GM10266 (cell line): ENCODE data around the gene SH3TC1.

Experiments
- DNase-seq: peaks from one replicate; pipeline ENCODE4 v3.0.0; 2012; ENCODE audit errors: extremely low spot score
- TF ChIP-seq, protein P1 (sequence below): IDR thresholded peaks from 2 replicates; pipeline ENCODE4 v1.5.1; 2012; ENCODE audit warnings: mild to moderate bottlenecking, low read depth; ENCODE audit not compliant: control insufficient read depth, insufficient read depth; ENCODE audit errors: missing control alignments

SH3TC1 gene

GRCh38 chr4:8259743-8260430, 60.8 kb downstream of the SH3TC1 start:
- DNase-seq = no peak
- TF ChIP-seq, protein P1, sequence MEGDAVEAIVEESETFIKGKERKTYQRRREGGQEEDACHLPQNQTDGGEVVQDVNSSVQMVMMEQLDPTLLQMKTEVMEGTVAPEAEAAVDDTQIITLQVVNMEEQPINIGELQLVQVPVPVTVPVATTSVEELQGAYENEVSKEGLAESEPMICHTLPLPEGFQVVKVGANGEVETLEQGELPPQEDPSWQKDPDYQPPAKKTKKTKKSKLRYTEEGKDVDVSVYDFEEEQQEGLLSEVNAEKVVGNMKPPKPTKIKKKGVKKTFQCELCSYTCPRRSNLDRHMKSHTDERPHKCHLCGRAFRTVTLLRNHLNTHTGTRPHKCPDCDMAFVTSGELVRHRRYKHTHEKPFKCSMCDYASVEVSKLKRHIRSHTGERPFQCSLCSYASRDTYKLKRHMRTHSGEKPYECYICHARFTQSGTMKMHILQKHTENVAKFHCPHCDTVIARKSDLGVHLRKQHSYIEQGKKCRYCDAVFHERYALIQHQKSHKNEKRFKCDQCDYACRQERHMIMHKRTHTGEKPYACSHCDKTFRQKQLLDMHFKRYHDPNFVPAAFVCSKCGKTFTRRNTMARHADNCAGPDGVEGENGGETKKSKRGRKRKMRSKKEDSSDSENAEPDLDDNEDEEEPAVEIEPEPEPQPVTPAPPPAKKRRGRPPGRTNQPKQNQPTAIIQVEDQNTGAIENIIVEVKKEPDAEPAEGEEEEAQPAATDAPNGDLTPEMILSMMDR = no peak

- TF ChIP-seq, protein P1 = no peak
- no peak for DNase-seq
These were observed 61.6 kb downstream of the SH3TC1 start for GRCh38 chr4:8260656-8261111.

GRCh38 chr4:8261851-8262535, 62.9 kb downstream of the SH3TC1 start:
- DNase-seq = no peak
- TF ChIP-seq, protein P1 = no peak

DNA sequence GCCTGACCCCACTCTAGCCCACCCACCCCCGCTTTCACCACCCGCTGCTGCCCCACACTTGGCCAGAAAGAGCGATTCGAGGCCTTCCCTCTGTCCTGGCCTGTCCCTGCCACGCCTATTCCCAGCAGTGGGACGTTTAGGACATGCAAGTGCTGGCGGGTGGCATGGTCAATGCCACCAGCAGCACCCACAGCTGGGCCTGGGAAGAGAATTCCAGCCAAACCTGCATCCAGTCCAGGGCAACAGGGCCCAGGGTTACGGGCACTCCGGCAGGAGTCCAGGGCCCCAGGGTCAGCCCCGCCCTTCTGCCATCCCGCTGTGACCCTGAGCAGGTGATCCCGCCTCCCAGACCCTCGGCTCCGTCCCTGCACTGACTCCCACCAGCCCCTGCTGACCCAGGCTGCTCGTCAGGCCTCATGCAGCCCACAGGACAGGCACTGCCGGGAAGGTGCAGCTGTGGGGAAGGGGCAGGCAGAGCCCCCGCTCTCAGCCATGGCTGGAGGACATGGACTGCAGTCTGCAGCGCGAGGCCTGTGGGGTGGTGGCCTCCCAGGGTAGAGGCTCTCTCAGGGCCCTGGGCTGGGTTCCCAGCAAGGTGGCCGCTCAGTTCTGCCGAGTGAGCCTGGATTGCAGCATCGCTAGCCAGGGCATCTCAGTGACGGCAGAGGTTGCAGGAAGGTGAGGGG, 63.7 kb downstream of the SH3TC1 start:
- TF ChIP-seq, protein P1 = no peak
- no peak for DNase-seq

DNA sequence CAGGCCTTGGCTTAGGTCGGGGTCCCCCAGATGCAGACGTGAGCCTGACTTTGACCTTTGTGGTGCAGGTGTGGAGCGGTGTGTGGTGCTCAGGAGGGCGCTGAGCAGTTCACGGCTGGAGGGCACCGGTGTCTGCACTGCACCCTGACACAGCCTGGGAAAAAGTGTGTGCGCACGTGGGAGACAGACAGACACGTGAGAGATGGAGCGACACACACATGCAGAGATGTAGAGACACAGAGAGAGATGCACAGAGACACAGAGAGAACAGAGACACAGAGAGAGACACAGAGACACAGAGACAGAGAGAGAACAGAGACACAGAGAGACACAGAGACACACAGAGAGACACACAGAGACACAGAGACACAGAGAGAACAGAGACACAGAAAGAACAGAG, 64.3 kb downstream of the SH3TC1 start:
- TF ChIP-seq, protein P1 = no peak
- no peak for DNase-seq

GRCh38 chr4:8264106-8264505, 65.0 kb downstream of the SH3TC1 start:
- TF ChIP-seq, protein P1 = no peak
- DNase-seq = no peak

- no peak for DNase-seq
- TF ChIP-seq, protein P1 = no peak
These were observed 66.3 kb downstream of the SH3TC1 start for GRCh38 chr4:8265171-8265929.
